OCI-LY1 (cell line): ENCODE data around the gene ITFG1.

ENCODE experiments used
- CTCF ChIP-seq: fragments of 200-600 bp; sonication (generic), shearing (Covaris generic); IDR thresholded peaks from 2 replicates; pipeline ENCODE4 v1.5.1; 2017; ENCODE audit warnings: mild to moderate bottlenecking, antibody characterized with exemption, low read length, moderate library complexity, mixed read lengths
- EZH2 ChIP-seq: fragments of 200-600 bp; sonication (generic), shearing (Covaris generic); IDR thresholded peaks from 2 replicates; pipeline ENCODE4 v1.8.0; 2017; ENCODE audit warnings: borderline replicate concordance, mixed run types, mild to moderate bottlenecking, antibody characterized with exemption, low read length, moderate library complexity, mixed read lengths

- TF ChIP-seq CTCF (no peak), EZH2 (no peak)
These were observed 6.6 kb upstream of the ITFG1 start for GRCh38 chr16:47467501-47467900.
